GM21528 (cell line): ENCODE results near the gene SEMA7A.

ENCODE experiments used
- ATAC-seq: cut with Tn5 transposase; IDR thresholded peaks from one replicate; pipeline ENCODE4 v1.9.1; 2021; ENCODE audit warnings: mild to moderate bottlenecking, moderate library complexity; ENCODE audit not compliant: unreplicated experiment, low FRiP score

The SEMA7A gene

GRCh38 chr15:74389241-74390048, 44.3 kb downstream of the SEMA7A start:
- ATAC-seq, result no peak

GRCh38 chr15:74388363-74388951, 45.3 kb downstream of the SEMA7A start:
- ATAC-seq, result no peak

- ATAC-seq, result no peak
Measured at GRCh38 chr15:74387621-74388362, 46.0 kb downstream of the SEMA7A start.

- ATAC-seq, result no peak
Measured at GRCh38 chr15:74387141-74387541, 46.6 kb downstream of the SEMA7A start.

- no peak for ATAC-seq
Measured at GRCh38 chr15:74386496-74387140, 47.1 kb downstream of the SEMA7A start.

GRCh38 chr15:74385733-74386132, 48.0 kb downstream of the SEMA7A start:
- ATAC-seq, result no peak

- ATAC-seq, result peak; percentile 60
Measured at GRCh38 chr15:74384881-74385643, 48.7 kb downstream of the SEMA7A start.

- peak; percentile 3 for ATAC-seq
Measured at GRCh38 chr15:74384566-74384880, 49.2 kb downstream of the SEMA7A start.

GRCh38 chr15:74383695-74384565, 49.8 kb downstream of the SEMA7A start:
- peak; percentile 47 for ATAC-seq

- no peak for ATAC-seq
Measured at GRCh38 chr15:74383286-74383685, 50.5 kb downstream of the SEMA7A start.

GRCh38 chr15:74382004-74382816, 51.5 kb downstream of the SEMA7A start:
- peak; percentile 32 for ATAC-seq

GRCh38 chr15:74381481-74381880, 52.3 kb downstream of the SEMA7A start:
- no peak for ATAC-seq

- ATAC-seq, result no peak
Measured at GRCh38 chr15:74381190-74381453, 52.6 kb downstream of the SEMA7A start.

GRCh38 chr15:74380361-74381189, 53.2 kb downstream of the SEMA7A start:
- no peak for ATAC-seq

- no peak for ATAC-seq
Measured at GRCh38 chr15:74378848-74379247, 54.9 kb downstream of the SEMA7A start.

GRCh38 chr15:74377831-74378766, 55.7 kb downstream of the SEMA7A start:
- ATAC-seq, result no peak
